CD14-positive monocyte (primary cell): ENCODE results near the gene TMEM250. TPM values are rescaled to one million over a fixed set of nuclear protein-coding genes. Genes with fewer than 3 reads are reported as not detected.

Experiments
- DNase-seq, 3 donors: peaks; one replicate each; pipeline ENCODE4 v3.0.0-alpha.2; 2011 to 2022
- H2AFZ ChIP-seq: 2 replicates; pipeline ENCODE4 v1.6.0; 2012; ENCODE audit warnings: mild to moderate bottlenecking, low read depth, low read length, inconsistent platforms; ENCODE audit not compliant: insufficient read depth, poor library complexity, severe bottlenecking
- H3K27ac ChIP-seq, 2 donors: 1 replicate in 1 of 2; 2 replicates in 1 of 2; pipeline ENCODE4 v1.5.1; 2012 to 2013; ENCODE audit warnings: low read length in 2 of 2, control low read depth in 1 of 2, inconsistent platforms in 1 of 2, low read depth in 1 of 2, mild to moderate bottlenecking in 1 of 2
- H3K27me3 ChIP-seq, 2 donors: one replicate each; pipeline versions ENCODE4 v1.6.0 to v1.6.1; 2011 to 2013; ENCODE audit warnings: low read length in 2 of 2; ENCODE audit not compliant: control insufficient read depth in 2 of 2, insufficient read depth in 2 of 2
- H3K36me3 ChIP-seq, 2 donors: replicated peaks in 1 of 2; 1 replicate in 1 of 2; 2 replicates in 1 of 2; pipeline versions ENCODE4 v1.5.1 to v1.6.1; 2012 to 2013; ENCODE audit warnings: low read length in 2 of 2, control low read depth in 1 of 2, inconsistent platforms in 1 of 2, mild to moderate bottlenecking in 1 of 2; ENCODE audit not compliant: insufficient read depth in 2 of 2, control insufficient read depth in 1 of 2
- H3K4me1 ChIP-seq, 2 donors: 1 replicate in 1 of 2; 2 replicates in 1 of 2; pipeline versions ENCODE4 v1.5.1 to v1.6.1; 2012 to 2013; ENCODE audit warnings: low read length in 2 of 2, control low read depth in 1 of 2, inconsistent platforms in 1 of 2, mild to moderate bottlenecking in 1 of 2, moderate library complexity in 1 of 2; ENCODE audit not compliant: insufficient read depth in 2 of 2, control insufficient read depth in 1 of 2
- H3K4me2 ChIP-seq: replicated peaks from 2 replicates; pipeline ENCODE3; 2012; ENCODE audit warnings: low read length, moderate library complexity, mild to moderate bottlenecking; ENCODE audit not compliant: poor library complexity, severe bottlenecking; ENCODE audit errors: extremely low read depth
- H3K4me3 ChIP-seq, 3 experiments: fragments of 200-600 bp in 1 of 3; sonication (generic) in 1 of 3; replicated peaks in 1 of 3; 1 replicate in 2 of 3; 2 replicates in 1 of 3; pipeline ENCODE4 v1.5.1; 2011 to 2013; ENCODE audit warnings: low read length in 3 of 3, mild to moderate bottlenecking in 3 of 3, control low read depth in 2 of 3, low read depth in 2 of 3, inconsistent platforms in 1 of 3, moderate library complexity in 1 of 3
- H3K79me2 ChIP-seq: 2 replicates; pipeline ENCODE4 v1.6.0; 2012; ENCODE audit warnings: mild to moderate bottlenecking, control low read depth, inconsistent platforms, low read length, moderate library complexity; ENCODE audit not compliant: insufficient read depth
- H3K9ac ChIP-seq: 2 replicates; pipeline ENCODE4 v1.6.0; 2017; ENCODE audit warnings: low read length, mild to moderate bottlenecking; ENCODE audit not compliant: insufficient read depth, poor library complexity, severe bottlenecking
- H3K9me3 ChIP-seq, 2 donors: replicated peaks in 1 of 2; 1 replicate in 1 of 2; 2 replicates in 1 of 2; pipeline versions ENCODE4 v1.5.1 to v1.6.1; 2012 to 2013; ENCODE audit warnings: low read length in 2 of 2, control low read depth in 1 of 2; ENCODE audit not compliant: control insufficient read depth in 1 of 2, insufficient read depth in 1 of 2
- H4K20me1 ChIP-seq: 2 replicates; pipeline ENCODE4 v1.6.0; 2012; ENCODE audit warnings: mild to moderate bottlenecking, low read length, control low read depth, moderate library complexity; ENCODE audit not compliant: insufficient read depth
- H3K27ac Mint-ChIP-seq, 7 donors: one replicate each; pipeline ENCODE4 v1.8.0; 2020; ENCODE audit warnings: mild to moderate bottlenecking in 7 of 7, mixed read lengths in 7 of 7, moderate library complexity in 6 of 7, inconsistent platforms in 2 of 7
- H3K27me3 Mint-ChIP-seq, 3 donors: one replicate each; pipeline ENCODE4 v1.8.0; 2021 to 2022; ENCODE audit warnings: low read depth in 3 of 3, mild to moderate bottlenecking in 3 of 3, mixed read lengths in 3 of 3, moderate library complexity in 3 of 3, inconsistent platforms in 1 of 3
- H3K36me3 Mint-ChIP-seq, 2 donors: one replicate each; pipeline ENCODE4 v1.8.0; 2020; ENCODE audit warnings: mixed read lengths in 2 of 2, inconsistent platforms in 1 of 2, mild to moderate bottlenecking in 1 of 2
- H3K4me1 Mint-ChIP-seq: one replicate; pipeline ENCODE4 v1.8.0; 2020; ENCODE audit warnings: mild to moderate bottlenecking, mixed read lengths
- H3K4me3 Mint-ChIP-seq, 2 donors: one replicate each; pipeline ENCODE4 v1.8.0; 2020; ENCODE audit warnings: mild to moderate bottlenecking in 2 of 2, mixed read lengths in 2 of 2, moderate library complexity in 1 of 2
- H3K9me3 Mint-ChIP-seq, 7 donors: one replicate each; pipeline ENCODE4 v1.8.0; 2020 to 2022; ENCODE audit warnings: mixed read lengths in 7 of 7, mild to moderate bottlenecking in 6 of 7, moderate library complexity in 6 of 7, inconsistent platforms in 2 of 7
- WGBS: methylation state at CpG from one replicate; pipeline ENCODE4 v1.1.5; 2013; ENCODE audit warnings: missing lambda C conversion rate; ENCODE audit not compliant: insufficient coverage; 5-methylcytosine and 5-hydroxymethylcytosine counted together
- intact Hi-C, 2 donors: fragments of 100-400 bp; cut with micrococcal nuclease; formaldehyde crosslinking; loops; one replicate each; pipeline versions ENCODE4 v1.15.0 to v1.15.1; 2023
- polyA plus RNA-seq, 3 donors: library from polyadenylated mRNA; depleted of rRNA in 1 of 3; unstranded in 2 of 3; stranded (reverse) in 1 of 3; fragments of 300-500 nt in 2 of 3; fragments of >200 nt in 1 of 3; fragmentation: Illumina TruSeq in 2 of 3; gene quantifications; 1 replicate in 2 of 3; 2 replicates in 1 of 3; pipeline ENCODE4 v1.2.3, GENCODE V29; 2012 to 2021
- TF ChIP-seq, protein P1 (sequence below): fragments of 200-600 bp; IDR thresholded peaks from one replicate; pipeline ENCODE4 v1.8.0; 2022; ENCODE audit warnings: antibody characterized with exemption, mild to moderate bottlenecking

Gene TMEM250
- polyA plus RNA-seq, 3 donors: 11.0 to 38.0 (median 30.9) TPM

DNA sequence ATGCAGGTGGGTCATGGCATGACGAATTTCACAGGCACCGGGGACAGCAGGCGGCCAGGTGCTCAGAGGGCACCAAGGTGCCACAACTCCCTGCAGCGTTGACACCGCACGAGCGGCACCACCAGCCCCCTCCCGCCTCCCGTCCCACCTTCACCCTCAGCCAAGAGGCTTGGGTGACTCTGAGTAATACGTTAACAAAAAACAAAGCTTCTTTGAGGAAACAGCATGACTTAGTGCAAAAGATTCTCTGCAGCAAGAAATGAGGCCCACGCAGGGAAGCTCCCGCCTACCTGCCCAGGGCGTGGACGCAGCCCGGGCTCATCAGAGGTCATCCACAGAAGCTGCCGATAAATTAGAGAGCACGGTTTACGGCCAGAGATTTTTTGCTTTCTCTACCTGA, 4.1 kb downstream of the TMEM250 start:
- H3K9me3 Mint-ChIP-seq: peaks cover 0 to 4% (median 0%) of the 10 kb centered on the region in 7 donors
- H3K9ac ChIP-seq: no peak overlapping the region
- peaks cover 17 to 35% of the 10 kb centered on the region in 2 donors for H3K36me3 Mint-ChIP-seq
- H3K27ac ChIP-seq: no peak overlapping the region
- intact Hi-C loops: loop anchor here in 1 of 2 donors (5.0 kb wide), 1 partner anchor 37 kb away; no protein-coding TSS in a partner anchor
- H3K27me3 ChIP-seq: peaks cover 0 to 2% of the 10 kb centered on the region in 2 donors
- H3K36me3 ChIP-seq: peaks cover 21 to 33% of the 10 kb centered on the region in 2 donors
- peaks cover 0 to 5% (median 2%) of the 10 kb centered on the region in 3 donors for H3K27me3 Mint-ChIP-seq
- whole genome bisulfite sequencing: 97% methylated on average over 14 of the region's 18 CpGs
- no peak overlapping the region for H3K27ac Mint-ChIP-seq
- H3K79me2 ChIP-seq: peaks cover 35% of the 10 kb centered on the region
- peaks cover 29 to 46% of the 10 kb centered on the region in 2 donors for H3K4me1 ChIP-seq
- no peak overlapping the region for H3K4me3 ChIP-seq
- TF ChIP-seq, protein P1, sequence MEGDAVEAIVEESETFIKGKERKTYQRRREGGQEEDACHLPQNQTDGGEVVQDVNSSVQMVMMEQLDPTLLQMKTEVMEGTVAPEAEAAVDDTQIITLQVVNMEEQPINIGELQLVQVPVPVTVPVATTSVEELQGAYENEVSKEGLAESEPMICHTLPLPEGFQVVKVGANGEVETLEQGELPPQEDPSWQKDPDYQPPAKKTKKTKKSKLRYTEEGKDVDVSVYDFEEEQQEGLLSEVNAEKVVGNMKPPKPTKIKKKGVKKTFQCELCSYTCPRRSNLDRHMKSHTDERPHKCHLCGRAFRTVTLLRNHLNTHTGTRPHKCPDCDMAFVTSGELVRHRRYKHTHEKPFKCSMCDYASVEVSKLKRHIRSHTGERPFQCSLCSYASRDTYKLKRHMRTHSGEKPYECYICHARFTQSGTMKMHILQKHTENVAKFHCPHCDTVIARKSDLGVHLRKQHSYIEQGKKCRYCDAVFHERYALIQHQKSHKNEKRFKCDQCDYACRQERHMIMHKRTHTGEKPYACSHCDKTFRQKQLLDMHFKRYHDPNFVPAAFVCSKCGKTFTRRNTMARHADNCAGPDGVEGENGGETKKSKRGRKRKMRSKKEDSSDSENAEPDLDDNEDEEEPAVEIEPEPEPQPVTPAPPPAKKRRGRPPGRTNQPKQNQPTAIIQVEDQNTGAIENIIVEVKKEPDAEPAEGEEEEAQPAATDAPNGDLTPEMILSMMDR: no peak
- H3K4me2 ChIP-seq: no peak overlapping the region
- H2AFZ ChIP-seq: no peak overlapping the region
- H4K20me1 ChIP-seq: peaks cover 42% of the 10 kb centered on the region
- H3K9me3 ChIP-seq: no peaks in the 10 kb centered on the region
- no peak for DNase-seq
- peaks cover 33% of the 10 kb centered on the region for H3K4me1 Mint-ChIP-seq
- no peak overlapping the region for H3K4me3 Mint-ChIP-seq

DNA sequence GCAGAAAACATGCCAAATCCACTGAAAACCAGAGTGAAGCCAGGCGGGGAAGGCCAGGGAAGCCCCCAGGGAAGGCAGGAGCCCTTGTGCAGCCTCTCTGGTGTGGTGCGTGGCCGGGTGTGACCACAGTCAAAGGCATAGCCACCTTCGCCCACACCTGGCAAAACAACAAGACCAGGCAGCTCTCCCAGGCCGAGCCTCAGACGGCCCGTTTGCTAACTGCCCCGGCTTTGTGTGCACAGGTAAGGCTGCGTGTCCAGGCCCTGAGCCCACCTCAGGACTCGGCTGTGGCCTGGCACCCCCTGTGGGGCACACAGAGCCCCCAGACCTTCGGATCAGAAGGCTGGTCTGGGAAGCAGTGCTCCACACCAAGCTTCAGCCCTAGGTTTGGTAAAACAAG, 6.1 kb downstream of the TMEM250 start:
- Mint-ChIP-seq H3K4me3 (no peak overlapping the region), H3K36me3 (peaks cover 21 to 35% of the 10 kb centered on the region in 2 donors), H3K4me1 (peaks cover 48% of the 10 kb centered on the region), H3K9me3 (peaks cover 0 to 4% (median 0%) of the 10 kb centered on the region in 7 donors), H3K27ac (no peak overlapping the region), H3K27me3 (peaks cover 6 to 14% (median 8%) of the 10 kb centered on the region in 3 donors)
- H3K27me3 ChIP-seq: peaks cover 0 to 10% of the 10 kb centered on the region in 2 donors
- no peak overlapping the region for H3K4me3 ChIP-seq
- peaks cover 21 to 33% of the 10 kb centered on the region in 2 donors for H3K36me3 ChIP-seq
- TF ChIP-seq, protein P1: no peak
- peaks cover 37 to 54% of the 10 kb centered on the region in 2 donors for H3K4me1 ChIP-seq
- no peak overlapping the region for H3K27ac ChIP-seq
- WGBS: 97% methylated on average over 11 of the region's 11 CpGs
- H2AFZ ChIP-seq: no peak overlapping the region
- no peak overlapping the region for H3K4me2 ChIP-seq
- H3K9me3 ChIP-seq: no peaks in the 10 kb centered on the region
- H3K79me2 ChIP-seq: peaks cover 26% of the 10 kb centered on the region
- H3K9ac ChIP-seq: no peak overlapping the region
- intact Hi-C loops: no loop called here
- peaks cover 37% of the 10 kb centered on the region for H4K20me1 ChIP-seq
- no peak for DNase-seq
